H1 (cell line): ENCODE measurements around the gene CFL2. TPM values are rescaled to one million over a fixed set of nuclear protein-coding genes. Genes with fewer than 3 reads are reported as not detected.

ENCODE experiments used
- polyA plus RNA-seq, 7 experiments: library from polyadenylated mRNA; depleted of rRNA in 3 of 7; stranded (reverse) in 5 of 7; unstranded in 2 of 7; fragments of >200 nt in 5 of 7; fragments of 200-250 nt in 2 of 7; gene quantifications; 1 replicate in 5 of 7; 2 replicates in 1 of 7; 4 replicates in 1 of 7; pipeline versions ENCODE4 v1.2.1 to v1.2.3, GENCODE V29; 2011 to 2013; ENCODE audit warnings: missing spikeins in 2 of 7, mixed read lengths in 2 of 7
- small RNA-seq: library from polyadenylated mRNA; stranded (forward); fragments of <200 nt; extraction: miRNeasy Mini kit (QIAGEN cat#:217004); gene quantifications from one replicate; pipeline ENCODE3, GENCODE V24; 2013; ENCODE audit not compliant: insufficient read depth
- total RNA-seq: library from RNA; stranded (reverse); fragmentation: NEBNext Ultra II Directional; extraction: Animal tissue kit (Norgen Biotek cat#: 25700); gene quantifications from 2 replicates; pipeline ENCODE4 v1.2.1, GENCODE V29; 2021

Gene CFL2
- total and polyA plus RNA-seq, 2 of the 8 experiments (the other 6 are each of a cell fraction or from before 2014, with no cell fraction given) = 9.7 to 20.5 TPM

Small RNA genes within 50 kb of the gene (small RNA-seq; reads per million reads assigned to genes)
- not detected for gene RNU6-1261P

Other genes with a start within 250 kb of the CFL2 start
- gene EAPP, start 174.9 kb downstream of the CFL2 start, total RNA-seq = 26.3 and 28.7 TPM in 2 replicates
- 11.2 and 18.3 TPM in 2 replicates for gene EAPP, start 174.9 kb downstream of the CFL2 start, polyA plus RNA-seq (2011; rRNA removed)
- 54.8 and 71.1 TPM in 2 replicates for gene SNX6, start 84.4 kb downstream of the CFL2 start, total RNA-seq
- 28.0 and 53.4 TPM in 2 replicates for gene SNX6, start 84.4 kb downstream of the CFL2 start, polyA plus RNA-seq (2011; rRNA removed)
- gene BAZ1A, start 160.8 kb upstream of the CFL2 start, total RNA-seq = 20.9 and 23.1 TPM in 2 replicates
- gene BAZ1A, start 160.8 kb upstream of the CFL2 start, polyA plus RNA-seq (2011; rRNA removed) = 4.1 and 8.0 TPM in 2 replicates